C4-2B (cell line): ENCODE measurements around the gene REEP1.

Experiments
- H3K27ac ChIP-seq: fragments of 450-650 bp; 2 replicates; pipeline ENCODE4 v1.5.1; 2017
- CTCF ChIP-seq: fragments of 450-650 bp; conservative IDR thresholded peaks from 2 replicates; pipeline ENCODE4 v1.5.1; 2017; ENCODE audit warnings: mild to moderate bottlenecking
- ZFX ChIP-seq: fragments of 450-650 bp; IDR thresholded peaks from 2 replicates; pipeline ENCODE4 v1.6.1; 2017

REEP1 gene

GRCh38 chr2:86227685-86228084 is 109.7 kb downstream of the REEP1 start:
- H3K27ac ChIP-seq: no peak overlapping the region
- TF ChIP-seq CTCF: no peak
- TF ChIP-seq ZFX: no peak

GRCh38 chr2:86226636-86227520 is 110.5 kb downstream of the REEP1 start:
- no peak overlapping the region for H3K27ac ChIP-seq
- no peak for TF ChIP-seq ZFX
- TF ChIP-seq CTCF: no peak

- H3K27ac ChIP-seq: no peak overlapping the region
- no peak for TF ChIP-seq CTCF
- TF ChIP-seq ZFX: no peak
These were observed 111.4 kb downstream of the REEP1 start for GRCh38 chr2:86226070-86226469.

- no peak for TF ChIP-seq ZFX
- no peak for TF ChIP-seq CTCF
- no peak overlapping the region for H3K27ac ChIP-seq
These were observed 111.8 kb downstream of the REEP1 start for GRCh38 chr2:86225581-86225980.

GRCh38 chr2:86224645-86225355 is 112.6 kb downstream of the REEP1 start:
- no peak overlapping the region for H3K27ac ChIP-seq
- TF ChIP-seq CTCF (no peak), ZFX (no peak)

GRCh38 chr2:86223927-86224560 is 113.4 kb downstream of the REEP1 start:
- TF ChIP-seq CTCF (no peak), ZFX (no peak)
- no peak overlapping the region for H3K27ac ChIP-seq
